ENCODE measurements around the gene SCYGR5. TPM values are rescaled to one million over a fixed set of nuclear protein-coding genes. Genes with fewer than 3 reads are reported as not detected.

SCYGR5 gene
- total RNA-seq, 1 experiment from 2014 or later: not detected

GRCh38 chr2:227703280-227703732, 36.7 kb downstream of the SCYGR5 start:
- H2BK20ac ChIP-seq (ENCODE audit: low read depth, low read length, poor library complexity, severe bottlenecking): no peak overlapping the region
- no peak overlapping the region for H3K9ac ChIP-seq (ENCODE audit: extremely low read depth, insufficient read length, low read length)
- H3K4me1 ChIP-seq (ENCODE audit: insufficient read depth, low read length): no peaks in the 10 kb centered on the region
- no peak overlapping the region for H3T11ph ChIP-seq (ENCODE audit: low read length)
- no peak overlapping the region for H3K14ac ChIP-seq (ENCODE audit: insufficient read depth, low read length)
- H3K79me1 ChIP-seq (ENCODE audit: insufficient read depth, low read depth, low read length, poor library complexity, severe bottlenecking): no peaks in the 10 kb centered on the region
- no peaks in the 10 kb centered on the region for H3K23me2 ChIP-seq (ENCODE audit: insufficient read length, low read depth, low read length, poor library complexity, severe bottlenecking)
- H3K23ac ChIP-seq (ENCODE audit: insufficient read length, low read depth, low read length): no peak overlapping the region
- H4K20me1 ChIP-seq (ENCODE audit: control insufficient read depth, insufficient read depth, insufficient read length): no peaks in the 10 kb centered on the region
- no peak overlapping the region for H3K27ac ChIP-seq (ENCODE audit: insufficient read length, low read depth, low read length)
- H3K27me3 ChIP-seq (ENCODE audit: insufficient read depth, low read length): no peaks in the 10 kb centered on the region
- H3K56ac ChIP-seq (ENCODE audit: insufficient read length, low read depth, low read length): no peak overlapping the region
- H3K27ac Mint-ChIP-seq: no peak overlapping the region; a peak in 2 of 7 replicates
- no CpG with 5 or more reads among the region's 4 CpGs for WGBS (ENCODE audit: extremely low coverage, insufficient read length, low lambda C conversion rate)
- peaks cover 0 to 8% of the 10 kb centered on the region in 2 experiments; a peak in 2 of 4 replicates for H3K4me1 Mint-ChIP-seq
- H2BK15ac ChIP-seq (ENCODE audit: low read depth, low read length): no peak overlapping the region
- no peak overlapping the region for H3K4me3 Mint-ChIP-seq
- no peaks in the 10 kb centered on the region for H3K9me3 ChIP-seq (ENCODE audit: control insufficient read depth, low read depth, low read length)
- peaks cover 0 to 8% (median 5%) of the 10 kb centered on the region in 3 experiments; a peak in 5 of 7 replicates for H3K36me3 Mint-ChIP-seq (ENCODE audit: insufficient read depth in 1 of 3, low read depth in 3 of 3)
- H3K4me2 ChIP-seq (ENCODE audit: insufficient read depth, insufficient read length, low read length): no peak overlapping the region
- H3K18ac ChIP-seq (ENCODE audit: insufficient read length, low read depth, low read length): no peak overlapping the region
- no peaks in the 10 kb centered on the region; a peak in 1 of 5 replicates for H3K9me3 Mint-ChIP-seq
- H2BK5ac ChIP-seq (ENCODE audit: insufficient read length, low read length): no peak overlapping the region
- H4K8ac ChIP-seq (replicated peaks; ENCODE audit: insufficient read length, low read depth, low read length): no peak overlapping the region
- DNase-seq: no peak
- no peak overlapping the region for H3K4ac ChIP-seq (ENCODE audit: low read depth, low read length)
- no peaks in the 10 kb centered on the region for H3K79me2 ChIP-seq (ENCODE audit: insufficient read depth, low read length)
- no peak overlapping the region for H2BK120ac ChIP-seq (ENCODE audit: low read depth, low read length, poor library complexity, severe bottlenecking)
- H2AK5ac ChIP-seq (ENCODE audit: insufficient read length, low read length): no peak overlapping the region
- no peak for TF ChIP-seq CTCF (conservative IDR thresholded peaks at IDR 0.05)
- no peaks in the 10 kb centered on the region for H3K27me3 Mint-ChIP-seq (ENCODE audit: low read depth)
- no peak overlapping the region for H2BK12ac ChIP-seq (ENCODE audit: insufficient read length, low read depth, low read length)
- H2AFZ ChIP-seq (ENCODE audit: low read length): no peak overlapping the region
- no peak overlapping the region for H4K5ac ChIP-seq (ENCODE audit: insufficient read length, low read depth, low read length)
- H4K91ac ChIP-seq (ENCODE audit: insufficient read length, low read depth, low read length): no peak overlapping the region

Data from H9 (cell line).